HEK293 (cell line): ENCODE results near the gene MDFIC2.
"Not testable (repeated sequence)": the region's sequence is repeated elsewhere in the genome, so short reads cannot be mapped to it uniquely, and the experiment has no call there.

Experiments used
- CTCF ChIA-PET: fragments of 350-600 bp; formaldehyde crosslinking; extraction: SDS; loops from one replicate; lab custom pipeline; 2021; ENCODE audit warnings: antibody characterized with exemption; lab: Yijun Ruan, JAX
- POLR2A ChIA-PET: fragments of 300-600 bp; formaldehyde crosslinking; extraction: SDS; loops from one replicate; lab custom pipeline; 2020; ENCODE audit warnings: antibody characterized with exemption, inconsistent platforms; lab: Yijun Ruan, JAX
- H3K27ac ChIP-seq: fragments of 200-500 bp; sonication (Bioruptor generic); 2 replicates; pipeline ENCODE4 v1.5.1; 2014; ENCODE audit warnings: low read depth, low read length, control low read depth, inconsistent platforms; ENCODE audit errors: extremely low read depth
- H3K36me3 ChIP-seq, 2 experiments: fragments of 200-500 bp in 1 of 2; sonication (Bioruptor generic) in 1 of 2; 1 replicate in 1 of 2; 2 replicates in 1 of 2; pipeline ENCODE4 v1.5.1; 2014 to 2017; ENCODE audit warnings: inconsistent platforms in 2 of 2, low read length in 2 of 2; ENCODE audit not compliant: control insufficient read depth in 2 of 2, insufficient read depth in 1 of 2
- H3K4me1 ChIP-seq: fragments of 200-500 bp; sonication (Bioruptor generic); 2 replicates; pipeline ENCODE4 v1.5.1; 2014; ENCODE audit warnings: mild to moderate bottlenecking, low read length, inconsistent platforms; ENCODE audit not compliant: control insufficient read depth, insufficient read depth
- H3K4me3 ChIP-seq: 2 replicates; pipeline ENCODE4 v1.5.1; 2011; ENCODE audit warnings: low read depth, mild to moderate bottlenecking, control low read depth, low read length, moderate library complexity
- H3K9me3 ChIP-seq: fragments of 200-500 bp; sonication (Bioruptor generic); 2 replicates; pipeline ENCODE4 v1.5.1; 2014; ENCODE audit warnings: low read depth, low read length, inconsistent platforms; ENCODE audit not compliant: control insufficient read depth, insufficient read depth
- PRDM2 ChIP-seq: fragments of 450-650 bp; formaldehyde crosslinking; IDR thresholded peaks from 2 replicates; pipeline ENCODE4 v1.5.1; 2016; ENCODE audit warnings: missing biosample characterization, missing genetic modification characterization, borderline replicate concordance
- TRIM28 ChIP-seq: IDR thresholded peaks from 2 replicates; pipeline ENCODE4 v1.6.1; 2011; ENCODE audit warnings: low read length, control low read depth, borderline replicate concordance
- ZNF266 ChIP-seq: fragments of 450-650 bp; formaldehyde crosslinking; IDR thresholded peaks from 2 replicates; pipeline ENCODE4 v1.5.1; 2016; ENCODE audit warnings: missing biosample characterization, missing genetic modification characterization, low read depth
- ZNF354C ChIP-seq: fragments of 450-650 bp; formaldehyde crosslinking; IDR thresholded peaks from 2 replicates; pipeline ENCODE4 v1.5.1; 2016; ENCODE audit warnings: missing biosample characterization, missing genetic modification characterization, low read depth, borderline replicate concordance
- ZNF366 ChIP-seq: fragments of 450-650 bp; formaldehyde crosslinking; conservative IDR thresholded peaks from 2 replicates; pipeline ENCODE4 v1.5.1; 2016; ENCODE audit warnings: missing biosample characterization, missing genetic modification characterization
- ZNF510 ChIP-seq: fragments of 450-650 bp; formaldehyde crosslinking; IDR thresholded peaks from 2 replicates; pipeline ENCODE4 v1.5.1; 2018; ENCODE audit warnings: mild to moderate bottlenecking, missing genetic modification characterization, missing biosample characterization; ENCODE audit not compliant: insufficient replicate concordance
- ZNF571 ChIP-seq: fragments of 450-650 bp; formaldehyde crosslinking; IDR thresholded peaks from 2 replicates; pipeline ENCODE4 v1.5.0; 2017; ENCODE audit warnings: missing biosample characterization, missing genetic modification characterization
- ZNF639 ChIP-seq: fragments of 450-650 bp; formaldehyde crosslinking; IDR thresholded peaks from 2 replicates; pipeline ENCODE4 v1.5.1; 2016; ENCODE audit warnings: missing biosample characterization, missing genetic modification characterization
- ZNF747 ChIP-seq: fragments of 450-650 bp; formaldehyde crosslinking; IDR thresholded peaks from 2 replicates; pipeline ENCODE4 v1.5.1; 2016; ENCODE audit warnings: missing biosample characterization, missing genetic modification characterization
- ZNF76 ChIP-seq: fragments of 450-650 bp; formaldehyde crosslinking; IDR thresholded peaks from 2 replicates; pipeline ENCODE4; 2016; ENCODE audit warnings: low read depth, missing biosample characterization, missing genetic modification characterization, borderline replicate concordance
- ZSCAN18 ChIP-seq: fragments of 450-650 bp; formaldehyde crosslinking; IDR thresholded peaks from 2 replicates; pipeline ENCODE4 v1.5.1; 2016; ENCODE audit warnings: missing biosample characterization, missing genetic modification characterization

MDFIC2 gene

GRCh38 chr3:70298385-70298784 is 14.1 kb downstream of the MDFIC2 start:
- TF ChIP-seq ZNF76 = no peak
- TF ChIP-seq ZNF747 = no peak
- no peak for TF ChIP-seq TRIM28
- no peak for TF ChIP-seq ZNF366 (tag by site-specific recombination)
- no peak for TF ChIP-seq ZSCAN18 (tag by site-specific recombination)
- CTCF ChIA-PET = no interaction called here
- POLR2A ChIA-PET = no interaction called here
- no peaks in the 10 kb centered on the region for H3K9me3 ChIP-seq
- no peak overlapping the region for H3K4me3 ChIP-seq
- no peaks in the 10 kb centered on the region for H3K4me1 ChIP-seq
- H3K27ac ChIP-seq = no peak overlapping the region
- H3K36me3 ChIP-seq = no peaks in the 10 kb centered on the region

- POLR2A ChIA-PET = no interaction called here
Measured at GRCh38 chr3:70291097-70291482, 21.3 kb downstream of the MDFIC2 start.

DNA sequence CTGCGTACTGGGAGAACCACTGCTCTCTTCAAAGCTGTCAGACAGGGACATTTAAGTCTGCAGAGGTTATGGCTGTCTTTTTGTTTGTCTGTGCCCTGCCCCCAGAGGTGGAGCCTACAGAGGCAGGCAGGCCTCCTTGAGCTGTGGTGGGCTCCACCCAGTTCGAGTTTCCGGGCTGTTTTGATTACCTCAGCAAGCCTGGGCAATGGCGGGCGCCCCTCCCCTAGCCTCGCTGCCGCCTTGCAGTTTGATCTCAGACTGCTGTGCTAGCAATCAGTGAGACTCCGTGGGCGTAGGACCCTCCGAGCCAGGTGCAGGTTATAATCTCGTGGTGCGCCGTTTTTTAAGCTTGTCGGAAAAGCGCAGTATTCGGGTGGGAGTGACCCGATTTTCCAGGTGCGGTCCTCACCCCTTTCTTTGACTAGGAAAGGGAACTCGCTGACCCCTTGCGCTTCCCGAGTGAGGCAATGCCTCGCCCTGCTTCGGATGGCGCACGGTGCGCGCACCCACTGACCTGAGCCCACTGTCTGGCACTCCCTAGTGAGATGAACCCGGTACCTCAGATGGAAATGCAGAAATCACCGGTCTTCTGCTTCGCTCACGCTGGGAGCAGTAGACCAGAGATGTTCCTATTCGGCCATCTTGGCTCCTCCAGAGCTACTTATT is 21.9 kb downstream of the MDFIC2 start:
- H3K4me1 ChIP-seq, H3K27ac ChIP-seq, CTCF ChIA-PET, POLR2A ChIA-PET, H3K4me3 ChIP-seq, H3K9me3 ChIP-seq, H3K36me3 ChIP-seq: not testable (repeated sequence)

More at GRCh38 chr3:70291097-70291482, 21.3 kb downstream of the MDFIC2 start:
- Histone ChIP-seq H3K27ac (no peak overlapping the region), H3K4me3 (no peak overlapping the region), H3K9me3 (no peaks in the 10 kb centered on the region), H3K4me1 (no peaks in the 10 kb centered on the region), H3K36me3 (no peaks in the 10 kb centered on the region)
- no peak for TF ChIP-seq ZNF571 (tag by site-specific recombination)
- no peak for TF ChIP-seq ZSCAN18 (tag by site-specific recombination)
- TF ChIP-seq ZNF266 (tag by site-specific recombination) = no peak
- TF ChIP-seq ZNF510 (tag by site-specific recombination) = no peak
- no peak for TF ChIP-seq PRDM2 (tag by site-specific recombination)
- no peak for TF ChIP-seq ZNF366 (tag by site-specific recombination)
- no peak for TF ChIP-seq ZNF639 (tag by site-specific recombination)
- TF ChIP-seq ZNF354C (tag by site-specific recombination) = no peak
- CTCF ChIA-PET = no interaction called here
